GM23248 (cell line): ENCODE data around the gene NPAS3.

Source experiments
- EZH2 ChIP-seq: fragments of 200-600 bp; sonication (generic); IDR thresholded peaks from 2 replicates; pipeline ENCODE4 v1.6.1; 2018; ENCODE audit warnings: antibody characterized with exemption, mild to moderate bottlenecking; ENCODE audit not compliant: insufficient read depth, poor library complexity, severe bottlenecking
- EZH2phosphoT487 ChIP-seq: fragments of 200-600 bp; sonication (generic); IDR thresholded peaks from 2 replicates; pipeline ENCODE4 v1.6.1; 2018; ENCODE audit warnings: antibody characterized with exemption, moderate library complexity, mild to moderate bottlenecking, low read depth; ENCODE audit not compliant: insufficient read depth

- no peak for TF ChIP-seq EZH2phosphoT487
- TF ChIP-seq EZH2, result no peak
Measured at GRCh38 chr14:33484264-33484663, 545.6 kb downstream of the NPAS3 start.
